HepG2 (cell line): ENCODE measurements around the gene CTCF. TPM values are rescaled to one million over a fixed set of nuclear protein-coding genes. Genes with fewer than 3 reads are reported as not detected.
A peak's percentile ranks its signal among the peaks of the same experiment; 100 is the strongest.

Experiments
- GZF1 ChIP-seq: sonication (generic); formaldehyde crosslinking; IDR thresholded peaks from 2 replicates; pipeline ENCODE4 v1.5.1; 2020; ENCODE audit warnings: mild to moderate bottlenecking, missing genetic modification reagents
- HOMEZ ChIP-seq: IDR thresholded peaks from 2 replicates; pipeline ENCODE4 v1.6.1; 2016; ENCODE audit warnings: low read depth
- MIER3 ChIP-seq: IDR thresholded peaks from 2 replicates; pipeline ENCODE4 v1.6.1; 2016; ENCODE audit warnings: missing compliant biosample characterization, borderline replicate concordance
- PHF20 ChIP-seq: sonication (generic); formaldehyde crosslinking; IDR thresholded peaks from 2 replicates; pipeline ENCODE4 v1.5.0; 2020; ENCODE audit warnings: mild to moderate bottlenecking, missing genetic modification reagents
- REL ChIP-seq: sonication (generic); formaldehyde crosslinking; conservative IDR thresholded peaks from 2 replicates; pipeline ENCODE4 v1.8.0; 2022; ENCODE audit warnings: mild to moderate bottlenecking, missing genetic modification reagents, moderate library complexity
- SRSF4 ChIP-seq: fragments of 200-400 bp; formaldehyde crosslinking; IDR thresholded peaks from one replicate; pipeline ENCODE4 v1.6.1; 2018; ENCODE audit warnings: mild to moderate bottlenecking, low read depth, low read length, moderate library complexity; ENCODE audit not compliant: poor library complexity, severe bottlenecking
- TBP ChIP-seq: sonication (generic); formaldehyde crosslinking; IDR thresholded peaks from 2 replicates; pipeline ENCODE4 v1.5.0; 2020; ENCODE audit warnings: missing genetic modification reagents
- TBX2 ChIP-seq: sonication (generic); formaldehyde crosslinking; IDR thresholded peaks from 2 replicates; pipeline ENCODE4 v1.5.0; 2020; ENCODE audit warnings: missing genetic modification reagents, mild to moderate bottlenecking, borderline replicate concordance
- YY1 ChIP-seq: IDR thresholded peaks from 2 replicates; pipeline ENCODE4 v1.6.1; 2011; ENCODE audit warnings: low read length, low read depth, moderate library complexity, mild to moderate bottlenecking; ENCODE audit not compliant: insufficient read depth, insufficient replicate concordance
- ZBED4 ChIP-seq: sonication (generic); formaldehyde crosslinking; IDR thresholded peaks from 2 replicates; pipeline ENCODE4 v1.4.0; 2020; ENCODE audit warnings: missing genetic modification reagents, borderline replicate concordance
- ZBTB4 ChIP-seq: sonication (generic); formaldehyde crosslinking; IDR thresholded peaks from 2 replicates; pipeline ENCODE4 v1.4.0; 2020; ENCODE audit warnings: missing genetic modification reagents, mild to moderate bottlenecking, borderline replicate concordance
- ZNF232 ChIP-seq: sonication (generic); formaldehyde crosslinking; IDR thresholded peaks from 2 replicates; pipeline ENCODE4 v1.4.0; 2020; ENCODE audit warnings: missing genetic modification reagents, borderline replicate concordance
- ZNF276 ChIP-seq: sonication (generic); formaldehyde crosslinking; IDR thresholded peaks from 2 replicates; pipeline ENCODE4 v1.4.0; 2020; ENCODE audit warnings: mild to moderate bottlenecking, low read depth, missing genetic modification reagents
- ZNF432 ChIP-seq: sonication (generic); formaldehyde crosslinking; IDR thresholded peaks from 2 replicates; pipeline ENCODE4 v1.5.0; 2020; ENCODE audit warnings: missing genetic modification reagents, mild to moderate bottlenecking, borderline replicate concordance
- ZNF577 ChIP-seq: sonication (generic); formaldehyde crosslinking; IDR thresholded peaks from 2 replicates; pipeline ENCODE4 v1.4.0; 2020; ENCODE audit warnings: mild to moderate bottlenecking, low read depth, missing genetic modification reagents, borderline replicate concordance
- ZNF703 ChIP-seq: sonication (generic); formaldehyde crosslinking; IDR thresholded peaks from 2 replicates; pipeline ENCODE4 v1.5.1; 2020; ENCODE audit warnings: missing genetic modification reagents, mild to moderate bottlenecking, moderate library complexity, borderline replicate concordance
- ZNF891 ChIP-seq: sonication (generic); formaldehyde crosslinking; IDR thresholded peaks from 2 replicates; pipeline ENCODE4 v1.5.0; 2020; ENCODE audit warnings: mild to moderate bottlenecking, missing genetic modification reagents
- polyA plus RNA-seq, 8 experiments: library from polyadenylated mRNA; depleted of rRNA in 3 of 8; stranded (reverse) in 7 of 8; unstranded in 1 of 8; fragments of >200 nt; fragmentation: Illumina TruSeq in 4 of 8; extraction: Trizol in 4 of 8; gene quantifications; 2 replicates each; pipeline versions ENCODE4 v1.2.1 to v1.2.3, GENCODE V29; 2011 to 2016; ENCODE audit warnings: low read depth in 4 of 8, missing spikeins in 1 of 8, mixed read lengths in 1 of 8; ENCODE audit not compliant: insufficient read depth in 1 of 8
- total RNA-seq, 5 experiments: library from RNA; depleted of rRNA; stranded (reverse); fragments of >200 nt; fragmentation: Illumina TruSeq; extraction: Trizol; gene quantifications; 2 replicates each; pipeline ENCODE4 v1.2.3, GENCODE V29; 2016; ENCODE audit warnings: low read depth in 1 of 5

CTCF gene
- total and polyA plus RNA-seq, 2 of the 13 experiments (the other 11 are each of a cell fraction or from before 2014, with no cell fraction given) = 19.5 to 37.5 TPM

- TF ChIP-seq HOMEZ (CRISPR knock-in tag) (no peak), SRSF4 (no peak), ZNF891 (CRISPR knock-in tag) (peak; percentile 92), ZNF703 (peak; percentile 75; the same call in 1 of the 2 replicates), ZBED4 (CRISPR knock-in tag) (peak; percentile 26; the same call in 1 of the 2 replicates), ZNF577 (no peak), YY1 (peak; percentile 42), ZNF276 (0 out of 2 replicates have a peak, but pooled peaks have one; percentile 61), REL (CRISPR knock-in tag) (no peak; the same call in 1 of the 2 replicates), GZF1 (peak; percentile 29; the same call in 1 of the 2 replicates), TBP (no peak), MIER3 (CRISPR knock-in tag) (no peak), ZNF232 (CRISPR knock-in tag) (peak; percentile 36; the same call in 1 of the 2 replicates), PHF20 (0 out of 2 replicates have a peak, but pooled peaks have one; percentile 41), ZBTB4 (CRISPR knock-in tag) (0 out of 2 replicates have a peak, but pooled peaks have one; percentile 47), ZNF432 (CRISPR knock-in tag) (no peak; the same call in 1 of the 2 replicates), TBX2 (CRISPR knock-in tag) (peak; percentile 82)
Measured at GRCh38 chr16:67562918-67563707, 787 bp downstream of the CTCF start (continued).
